IPS-18c (cell line): ENCODE results near the gene NDRG3.

ENCODE experiments used
- H3K4me3 ChIP-seq: 2 replicates; pipeline ENCODE4 v1.7.0; 2013; ENCODE audit warnings: low read depth, mild to moderate bottlenecking, low read length, moderate library complexity; ENCODE audit not compliant: insufficient read depth
- H3K9me3 ChIP-seq: one replicate; pipeline ENCODE4 v1.6.1; 2013; ENCODE audit warnings: mild to moderate bottlenecking, low read length, moderate library complexity; ENCODE audit not compliant: control insufficient read depth, insufficient read depth

NDRG3 gene

GRCh38 chr20:36606158-36607066 is 139.5 kb downstream of the NDRG3 start:
- Histone ChIP-seq H3K9me3 (no peaks in the 10 kb centered on the region), H3K4me3 (peak overlapping the region; percentile 98)

GRCh38 chr20:36605399-36606157 is 140.3 kb downstream of the NDRG3 start, which contains the start of gene RAB5IF:
Gene RAB5IF, plus strand, starts transcription at chr20:36605779. Its CDS starts 173 bp downstream, at chr20:36605952.
- peak within 1 kb of the TSS; percentile 98 for H3K4me3 ChIP-seq
- H3K9me3 ChIP-seq: no peaks in the 10 kb centered on the region

- Histone ChIP-seq H3K4me3 (peak overlapping the region; percentile 2; the same call in 1 of the 2 replicates), H3K9me3 (no peaks in the 10 kb centered on the region)
Measured at GRCh38 chr20:36604952-36605398, 140.9 kb downstream of the NDRG3 start.
